Measurements from ENCODE around the gene DNM3. TPM values are rescaled to one million over a fixed set of nuclear protein-coding genes. Genes with fewer than 3 reads are reported as not detected.

The DNM3 gene
- total and polyA plus RNA-seq, 9 of the 15 experiments (the other 6 are each of a cell fraction or from before 2014, with no cell fraction given), result 0.08 to 0.36 (median 0.22) TPM; not detected in 1

DNA sequence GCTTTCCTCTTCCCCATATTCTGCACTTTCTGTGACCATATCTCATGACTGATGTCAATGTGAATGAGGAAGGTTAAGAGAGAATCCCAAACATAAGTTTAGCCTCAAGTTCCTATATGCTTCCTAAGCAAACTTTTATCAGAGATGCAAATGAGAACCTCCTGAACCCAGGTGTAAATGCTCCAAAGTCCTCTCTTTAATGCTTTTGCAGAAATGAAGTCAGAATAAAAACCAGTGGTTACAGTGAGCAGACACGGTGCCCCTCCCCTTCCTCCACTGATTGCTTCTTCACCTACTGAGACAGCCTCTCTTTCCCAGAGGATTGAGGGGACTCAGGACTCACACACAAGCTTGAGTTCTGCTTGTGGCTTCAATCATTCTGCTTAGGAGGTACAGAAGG, 614.2 kb downstream of the DNM3 start:
- H3K9ac ChIP-seq (ENCODE audit: insufficient read depth in 1 of 2, low read depth in 2 of 2, low read length in 2 of 2), result no peak overlapping the region
- intact Hi-C loops (cut with micrococcal nuclease), result no loop called here
- H3K4me2 ChIP-seq (ENCODE audit: insufficient read depth, low read length), result no peak overlapping the region
- CTCF ChIA-PET (ENCODE audit: low intra/inter-chr PET ratio), result interaction anchor here (0.7 kb wide), 1 partner anchor 350 kb away, joined by 3 read pairs; no protein-coding TSS in a partner anchor
- in situ Hi-C loops (cut with MboI), result no loop called here
- ATAC-seq (no peak), FAIRE-seq (no peak), DNase-seq (ENCODE audit: extremely low read depth in 1 of 4, low spot score in 3 of 4) (no peak)
- H3K9me1 ChIP-seq (ENCODE audit: control insufficient read depth, insufficient read depth, low read length), result peaks cover 8% of the 10 kb centered on the region
- POLR2A ChIA-PET, result no interaction called here
- H3K4me3 ChIP-seq, result no peak overlapping the region
- H3K4me1 ChIP-seq (replicated peaks in 1 of 2; ENCODE audit: control insufficient read depth in 2 of 2, insufficient read depth in 2 of 2, low read length in 2 of 2), result peaks cover 20 to 42% of the 10 kb centered on the region in 2 experiments
- H3K36me3 ChIP-seq (ENCODE audit: control insufficient read depth, insufficient read depth, low read length), result no peaks in the 10 kb centered on the region
- H3K9me3 ChIP-seq (replicated peaks; ENCODE audit: control insufficient read depth, insufficient read depth, low read depth, low read length), result no peaks in the 10 kb centered on the region
- no peaks in the 10 kb centered on the region for H3K79me2 ChIP-seq (ENCODE audit: control insufficient read depth, insufficient read depth, low read length)
- BruUV-seq (replicated peaks), result no TSS peak
- H3K27me3 ChIP-seq (ENCODE audit: control insufficient read depth in 2 of 2, insufficient read depth in 2 of 2, low read length in 2 of 2), result no peaks in the 10 kb centered on the region
- no peak for TF ChIP-seq HEY1 (CRISPR knock-in tag; IDR thresholded peaks at IDR 0.05; ENCODE audit: borderline replicate concordance)
- no peak for TF ChIP-seq RBBP5 (IDR thresholded peaks at IDR 0.05; ENCODE audit: borderline replicate concordance, insufficient read depth, low read length, poor library complexity, severe bottlenecking)
- TF ChIP-seq DPF2 (IDR thresholded peaks at IDR 0.05), result no peak
- TF ChIP-seq AFF1 (IDR thresholded peaks at IDR 0.05; ENCODE audit: low read depth in 1 of 2, partially characterized antibody in 2 of 2), result no peak
- no peak for TF ChIP-seq MCM2 (IDR thresholded peaks at IDR 0.05; ENCODE audit: low read depth)
- TF ChIP-seq ETS2 (tag; IDR thresholded peaks at IDR 0.05; ENCODE audit: borderline replicate concordance, poor library complexity, severe bottlenecking), result no peak
- TF ChIP-seq ZNF121 (CRISPR knock-in tag; conservative IDR thresholded peaks at IDR 0.05), result no peak
- TF ChIP-seq LEF1 (IDR thresholded peaks at IDR 0.05), result no peak
- TF ChIP-seq ARHGAP35 (IDR thresholded peaks at IDR 0.05; ENCODE audit: partially characterized antibody), result no peak
- no peak for TF ChIP-seq RBM22 (IDR thresholded peaks at IDR 0.05; ENCODE audit: low read depth, low read length, poor library complexity, severe bottlenecking)
- no peak for TF ChIP-seq SP1 (CRISPR knock-in tag; IDR thresholded peaks at IDR 0.05)
- no peak for TF ChIP-seq ZBTB1 (CRISPR knock-in tag; IDR thresholded peaks at IDR 0.05; ENCODE audit: borderline replicate concordance, low read depth)
- TF ChIP-seq SRSF1 (IDR thresholded peaks at IDR 0.05; ENCODE audit: low read depth, low read length), result no peak
- H3K27ac ChIP-seq (ENCODE audit: extremely low read depth, low read depth, low read length), result no peak overlapping the region
- no peaks in the 10 kb centered on the region for H4K20me1 ChIP-seq (replicated peaks; ENCODE audit: control insufficient read depth, insufficient read depth, low read length)
- peak overlapping the region; percentile 48 for H2AFZ ChIP-seq (ENCODE audit: low read depth, low read length)
- 33% methylated on average over 1 of the region's 1 CpG for WGBS (ENCODE audit: insufficient coverage, low coverage, missing lambda C conversion rate)
